Subcutaneous adipose tissue (tissue), 4 donors: ENCODE measurements around the gene FGF18. TPM values are rescaled to one million over a fixed set of nuclear protein-coding genes. Genes with fewer than 3 reads are reported as not detected.

Experiments used
- CTCF ChIP-seq: fragments of 450-650 bp; IDR thresholded peaks from one replicate; pipeline ENCODE4 v1.5.1; 2016; ENCODE audit warnings: low read depth, mild to moderate bottlenecking, control low read depth, antibody characterized with exemption, moderate library complexity
- total RNA-seq, 4 donors: library from RNA; depleted of rRNA; stranded (reverse); fragments of >200 nt; gene quantifications; one replicate each; pipeline ENCODE4 v1.1.0, GENCODE V29; 2016

The FGF18 gene
- total RNA-seq, 4 donors from 2014 or later, result 0.33 to 0.66 TPM; not detected in 2

GRCh38 chr5:171453988-171454387 is 34.5 kb downstream of the FGF18 start:
- TF ChIP-seq CTCF, result no peak

- TF ChIP-seq CTCF, result no peak
Measured at GRCh38 chr5:171454549-171454948, 35.1 kb downstream of the FGF18 start.

GRCh38 chr5:171455522-171455921 is 36.1 kb downstream of the FGF18 start:
- no peak for TF ChIP-seq CTCF

GRCh38 chr5:171457208-171457981 is 37.9 kb downstream of the FGF18 start:
- no peak for TF ChIP-seq CTCF

- no peak for TF ChIP-seq CTCF
Measured at GRCh38 chr5:171459839-171460238, 40.4 kb downstream of the FGF18 start.

GRCh38 chr5:171462136-171462927 is 42.9 kb downstream of the FGF18 start:
- no peak for TF ChIP-seq CTCF
